OCI-M2 (cell line): ENCODE data around the gene AS3MT.
"Not testable (repeated sequence)": the region's sequence is repeated elsewhere in the genome, so short reads cannot be mapped to it uniquely, and the experiment has no call there.

Source experiments
- DNase-seq: peaks from one replicate; lab custom pipeline; 2025; ENCODE audit not compliant: unreplicated experiment; lab: John Stamatoyannopoulos, UW

Gene AS3MT, protein sequence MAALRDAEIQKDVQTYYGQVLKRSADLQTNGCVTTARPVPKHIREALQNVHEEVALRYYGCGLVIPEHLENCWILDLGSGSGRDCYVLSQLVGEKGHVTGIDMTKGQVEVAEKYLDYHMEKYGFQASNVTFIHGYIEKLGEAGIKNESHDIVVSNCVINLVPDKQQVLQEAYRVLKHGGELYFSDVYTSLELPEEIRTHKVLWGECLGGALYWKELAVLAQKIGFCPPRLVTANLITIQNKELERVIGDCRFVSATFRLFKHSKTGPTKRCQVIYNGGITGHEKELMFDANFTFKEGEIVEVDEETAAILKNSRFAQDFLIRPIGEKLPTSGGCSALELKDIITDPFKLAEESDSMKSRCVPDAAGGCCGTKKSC

DNA sequence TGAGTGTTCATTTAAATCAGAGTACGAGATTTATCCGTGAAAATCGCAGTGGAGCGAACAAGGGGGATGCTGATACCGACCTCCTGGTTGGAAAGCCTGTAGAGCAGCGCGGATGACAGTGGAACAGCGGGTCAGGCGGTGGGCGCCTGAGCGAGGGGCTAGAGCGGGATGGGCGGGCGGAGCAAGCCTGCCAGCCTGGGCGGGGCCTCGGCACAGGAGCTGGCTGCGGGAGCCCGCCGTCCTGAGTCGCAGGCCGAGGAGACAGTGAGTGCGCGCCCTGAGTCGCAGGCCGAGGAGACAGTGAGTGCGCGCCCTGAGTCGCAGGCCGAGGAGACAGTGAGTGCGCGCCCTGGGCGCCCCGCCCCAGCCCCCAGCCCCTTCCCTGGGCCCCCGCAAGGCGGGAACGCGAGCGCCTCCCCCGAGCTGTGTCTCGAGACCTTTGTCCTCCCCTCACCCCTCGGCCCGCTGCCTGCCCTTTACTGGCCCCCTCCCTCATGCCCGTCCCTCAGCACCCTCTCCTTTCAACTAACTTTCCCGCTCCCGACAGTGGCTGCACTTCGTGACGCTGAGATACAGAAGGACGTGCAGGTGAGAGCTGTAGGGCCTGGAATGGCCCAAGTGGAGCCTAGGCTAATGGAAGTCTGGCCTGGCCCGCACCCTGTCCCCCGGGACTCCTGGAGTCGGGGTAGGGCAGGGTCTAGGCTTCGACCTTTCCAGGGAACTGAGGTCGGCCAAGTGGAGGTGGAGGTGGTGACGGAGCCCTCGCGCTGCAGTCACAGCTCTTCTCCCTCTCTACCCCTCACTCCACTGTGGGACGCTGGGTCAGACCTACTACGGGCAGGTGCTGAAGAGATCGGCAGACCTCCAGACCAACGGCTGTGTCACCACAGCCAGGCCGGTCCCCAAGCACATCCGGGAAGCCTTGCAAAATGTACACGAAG, at the start of gene AS3MT:
TSS of gene AS3MT (plus strand) at position 213 of the 941 bp plus-strand sequence. CDS start at position 336, 123 bp downstream.
- DNase-seq, result no peak

DNA sequence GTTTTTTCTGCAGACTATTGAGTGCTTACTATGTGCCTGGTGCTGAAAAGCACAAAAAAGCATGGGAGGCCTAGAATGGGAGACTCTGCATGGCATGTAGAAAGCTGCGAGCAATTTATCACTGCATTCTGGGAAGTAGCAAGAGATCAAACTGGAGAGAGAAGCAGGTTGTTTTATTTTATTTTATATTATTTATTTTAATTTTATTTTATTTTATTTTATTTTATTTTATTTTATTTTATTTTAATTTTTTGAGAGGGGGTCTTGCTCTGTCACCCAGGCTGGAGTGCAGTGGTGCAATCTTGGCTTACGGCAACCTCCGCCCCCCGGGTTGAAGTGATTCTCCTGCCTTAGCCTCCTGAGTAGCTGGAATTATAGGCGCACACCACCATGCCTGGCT, 49.3 kb upstream of the AS3MT start:
- not testable (repeated sequence) for DNase-seq

DNA sequence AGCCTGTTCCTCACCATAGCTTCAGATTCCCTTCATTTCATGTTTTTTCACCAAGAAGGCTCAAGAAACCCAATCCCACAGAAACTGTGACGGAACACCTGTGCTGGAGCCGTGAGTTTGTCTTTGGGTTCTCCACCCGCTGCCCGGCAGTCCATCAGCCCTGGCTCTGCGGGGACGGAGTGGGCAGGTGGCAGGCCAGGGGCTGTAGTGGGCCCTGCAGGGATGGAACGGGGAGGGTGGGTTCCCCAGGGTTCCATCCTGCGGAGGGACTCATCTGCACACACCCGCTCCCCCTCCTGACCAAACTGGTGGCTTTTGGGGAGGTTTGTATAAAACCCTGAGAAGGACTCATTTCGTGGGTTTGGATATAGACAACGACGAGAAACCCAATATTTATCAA, 47.0 kb upstream of the AS3MT start:
- DNase-seq, result no peak

DNA sequence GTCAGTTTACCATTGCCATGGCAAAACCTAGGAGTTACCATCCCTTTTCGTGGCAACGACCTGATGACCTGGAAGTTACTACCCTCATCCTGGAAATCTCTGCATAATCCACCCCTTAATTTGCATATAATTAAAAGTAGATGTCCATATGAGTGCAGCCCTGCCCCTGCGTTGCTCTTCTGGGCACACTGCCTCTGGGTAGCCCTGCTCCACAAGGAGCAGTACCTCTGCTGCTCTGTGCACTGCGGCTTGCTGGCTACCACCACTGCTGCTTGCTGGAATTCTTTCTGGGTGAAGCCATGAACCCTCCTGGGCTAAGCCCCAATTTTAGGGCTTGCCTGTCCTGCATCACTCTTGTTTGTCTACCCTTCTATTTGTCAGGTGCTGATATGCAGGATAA, 44.6 kb upstream of the AS3MT start:
- no peak for DNase-seq

DNA sequence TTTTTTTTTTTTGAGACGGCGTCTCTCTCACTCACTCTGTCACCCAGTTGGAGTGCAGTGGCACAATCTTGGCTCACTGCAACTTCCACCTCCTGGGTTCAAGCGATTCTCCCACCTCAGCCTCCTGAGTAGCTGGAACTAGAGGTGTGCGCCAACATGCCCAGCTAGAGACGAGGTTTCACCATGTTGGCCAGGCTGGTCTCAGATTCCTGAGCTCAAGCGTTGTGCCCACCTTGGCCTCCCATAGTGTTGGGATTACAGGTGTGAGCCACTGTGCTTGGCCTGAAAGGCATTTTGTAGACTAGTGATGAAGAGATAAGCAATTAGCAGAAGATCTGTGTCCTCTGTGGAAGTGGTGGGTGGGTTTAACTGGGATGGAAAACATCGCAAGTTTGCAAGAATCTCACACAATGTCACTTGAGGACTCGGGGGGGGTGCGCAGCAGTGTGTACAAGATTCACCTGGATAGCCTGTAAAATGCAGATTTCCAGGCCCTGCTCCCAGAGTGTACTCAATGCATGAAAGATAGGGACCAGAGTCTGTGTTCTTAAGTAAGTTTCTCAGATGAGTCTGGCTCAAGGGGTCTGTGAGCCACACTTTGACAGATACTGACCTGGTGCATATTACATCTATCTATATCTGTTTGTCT, 43.0 kb upstream of the AS3MT start:
- DNase-seq, result no peak

DNA sequence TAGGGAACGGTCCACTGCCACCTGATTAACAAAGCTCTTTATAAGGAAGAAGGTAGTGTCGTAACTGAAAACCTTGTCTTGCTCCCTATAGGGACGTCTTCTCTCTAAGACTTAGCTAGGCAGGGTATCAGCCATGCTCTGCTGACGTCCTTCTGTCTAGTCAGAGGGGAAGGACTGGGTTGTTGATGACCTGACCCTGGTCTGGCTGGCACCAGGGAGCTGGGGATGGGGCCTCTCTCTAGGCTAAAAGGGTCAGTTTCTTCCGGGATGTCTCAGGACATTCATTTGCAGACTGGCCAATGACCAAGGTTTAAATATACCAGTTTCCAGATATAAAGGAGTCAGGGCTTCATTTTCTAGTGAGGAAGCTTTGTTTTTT, 41.7 kb upstream of the AS3MT start:
- DNase-seq, result no peak

DNA sequence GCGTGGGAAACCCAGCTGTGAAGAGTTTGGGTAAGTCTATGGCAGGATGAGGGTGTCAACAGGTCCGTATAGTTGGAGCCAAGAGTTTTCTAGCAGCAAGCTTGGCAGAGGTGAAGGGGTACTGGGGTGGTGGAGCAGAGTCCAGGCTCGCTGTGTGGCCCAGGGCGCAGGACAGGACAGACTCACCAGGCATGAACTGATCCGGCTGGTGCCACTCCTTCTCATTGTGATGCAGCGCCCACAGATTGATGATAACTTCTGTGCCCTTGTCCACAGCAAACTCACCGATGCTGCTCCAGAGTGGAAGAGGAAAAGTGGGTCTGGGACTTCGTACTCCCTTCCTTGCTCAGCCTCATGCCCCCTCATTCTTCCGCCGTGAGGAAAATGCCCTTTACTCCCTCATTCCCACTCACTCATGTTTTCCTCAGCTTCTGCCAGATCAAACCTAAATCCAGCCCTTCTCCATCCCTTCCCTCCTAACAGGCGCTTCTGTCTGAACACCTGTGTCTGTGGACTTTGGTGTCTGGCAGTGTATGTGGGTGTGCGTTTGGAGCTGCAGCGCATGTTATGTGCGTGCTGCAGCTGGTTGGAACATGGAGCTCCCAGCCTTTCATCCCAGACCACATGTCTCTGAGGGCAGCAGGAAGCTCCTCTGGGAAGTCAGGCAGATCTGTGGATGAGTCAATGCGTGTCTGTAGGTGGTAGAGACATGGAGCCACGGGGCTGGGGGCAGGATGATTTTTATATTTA, 37.8 kb upstream of the AS3MT start:
- no peak for DNase-seq

DNA sequence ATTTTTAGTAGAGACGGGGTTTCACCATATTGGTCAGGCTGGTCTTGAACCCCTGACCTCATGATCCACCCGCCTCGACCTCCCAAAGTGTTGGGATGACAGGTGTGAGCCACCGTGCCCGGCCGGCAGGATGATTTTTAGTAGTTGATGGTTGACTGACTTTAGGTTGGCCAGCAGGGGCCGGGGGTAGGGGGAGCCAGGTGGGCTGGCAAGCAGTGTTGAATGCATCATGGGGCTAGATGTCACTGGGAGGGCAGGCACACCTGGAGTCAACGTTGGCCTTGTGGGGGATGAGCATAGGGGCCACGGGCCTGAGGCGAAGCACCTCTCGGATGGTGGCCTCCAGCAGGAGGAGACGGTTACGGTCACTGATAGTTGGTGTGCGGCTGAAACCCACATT, 37.0 kb upstream of the AS3MT start:
- no peak for DNase-seq

DNA sequence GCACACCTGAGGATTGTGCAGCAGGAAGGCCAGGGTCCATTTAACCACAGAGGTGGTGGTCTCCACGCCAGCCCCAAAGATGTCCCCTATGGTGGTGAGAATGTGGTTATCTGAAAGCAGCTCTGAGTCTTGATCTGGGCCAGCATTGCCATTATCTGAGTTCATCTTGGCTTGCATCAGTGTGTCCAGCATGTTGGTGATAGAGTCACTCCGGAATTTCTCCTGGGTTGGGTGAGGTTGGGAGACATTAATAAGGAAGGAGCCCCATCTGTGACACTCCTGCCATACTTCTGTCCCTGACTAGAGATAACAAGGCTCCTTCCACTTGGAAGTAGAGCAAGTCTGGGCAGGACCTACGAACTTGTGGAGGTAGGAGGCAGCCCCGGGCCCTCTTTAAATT, 36.3 kb upstream of the AS3MT start:
- DNase-seq, result no peak

DNA sequence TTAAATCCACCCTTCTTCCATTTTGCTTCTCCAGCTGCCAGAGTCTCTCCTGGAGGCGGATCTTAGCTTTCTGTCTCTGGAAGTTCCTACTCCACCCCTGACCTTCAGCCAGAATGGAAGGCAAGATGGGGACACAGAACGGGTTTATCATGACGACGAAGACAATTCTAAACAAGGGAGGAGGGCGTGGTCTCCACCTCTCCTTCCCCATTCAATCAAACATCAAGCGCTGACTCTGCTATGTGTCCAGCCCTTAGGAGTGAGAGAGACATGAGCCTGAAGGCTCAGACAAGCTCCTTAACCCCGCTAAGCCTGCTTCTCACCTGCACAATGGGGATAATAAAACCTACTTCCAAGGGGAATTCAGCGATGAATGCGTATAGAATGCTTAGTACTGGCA, 35.1 kb upstream of the AS3MT start:
- DNase-seq, result no peak

DNA sequence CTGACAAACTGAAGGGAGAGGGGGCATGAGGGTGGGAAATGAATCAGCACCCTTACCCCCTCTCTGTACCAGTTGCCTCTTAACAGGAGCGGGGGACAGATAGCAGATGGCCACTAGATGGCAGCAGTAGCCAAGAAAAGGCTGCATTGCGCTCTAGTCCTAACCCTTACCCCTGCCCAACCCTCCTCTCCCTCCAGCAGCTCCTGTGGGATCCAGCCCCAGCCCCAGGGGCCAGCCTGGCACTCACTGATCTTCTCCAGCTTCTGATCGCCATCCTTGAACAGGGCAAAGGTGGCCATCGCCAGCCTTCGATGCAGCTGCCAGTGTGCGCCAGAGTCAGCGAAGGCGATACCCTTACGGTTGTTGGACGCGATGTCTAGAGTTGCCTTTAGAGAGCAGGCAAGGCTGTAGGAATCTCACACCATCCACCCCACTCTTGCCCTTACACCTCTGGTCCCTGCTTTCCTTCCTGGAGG, 34.2 kb upstream of the AS3MT start:
- peak; percentile 85 for DNase-seq

DNA sequence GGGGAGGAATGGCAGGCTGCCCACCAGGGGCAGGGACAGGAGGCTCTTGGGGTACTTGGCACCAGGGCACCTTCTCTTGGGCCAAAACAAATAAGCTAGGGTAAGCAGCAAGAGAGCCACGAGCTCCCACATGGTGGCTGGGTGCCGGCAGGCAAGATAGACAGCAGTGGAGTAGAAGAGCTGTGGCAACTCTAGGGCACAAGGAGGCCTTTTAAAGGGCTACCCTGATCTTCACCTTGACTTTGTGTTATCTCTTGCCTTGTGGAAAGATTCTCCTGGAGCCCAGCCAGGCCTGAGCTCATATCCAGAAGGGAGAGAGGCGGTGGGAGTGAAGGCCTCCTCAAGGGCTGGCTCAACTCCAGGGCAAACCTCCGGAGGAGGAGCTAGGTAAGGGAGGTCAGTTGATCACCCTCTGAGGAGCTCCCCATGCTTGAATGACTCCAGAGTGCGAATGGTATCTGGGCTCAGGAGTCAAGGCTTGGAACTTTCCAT, 32.0 kb upstream of the AS3MT start, which contains the start of gene CYP17A1:
TSS of gene CYP17A1 (minus strand) at position 184 of the 492 bp plus-strand sequence. CDS start at position 132, 52 bp downstream.
- no peak for DNase-seq

DNA sequence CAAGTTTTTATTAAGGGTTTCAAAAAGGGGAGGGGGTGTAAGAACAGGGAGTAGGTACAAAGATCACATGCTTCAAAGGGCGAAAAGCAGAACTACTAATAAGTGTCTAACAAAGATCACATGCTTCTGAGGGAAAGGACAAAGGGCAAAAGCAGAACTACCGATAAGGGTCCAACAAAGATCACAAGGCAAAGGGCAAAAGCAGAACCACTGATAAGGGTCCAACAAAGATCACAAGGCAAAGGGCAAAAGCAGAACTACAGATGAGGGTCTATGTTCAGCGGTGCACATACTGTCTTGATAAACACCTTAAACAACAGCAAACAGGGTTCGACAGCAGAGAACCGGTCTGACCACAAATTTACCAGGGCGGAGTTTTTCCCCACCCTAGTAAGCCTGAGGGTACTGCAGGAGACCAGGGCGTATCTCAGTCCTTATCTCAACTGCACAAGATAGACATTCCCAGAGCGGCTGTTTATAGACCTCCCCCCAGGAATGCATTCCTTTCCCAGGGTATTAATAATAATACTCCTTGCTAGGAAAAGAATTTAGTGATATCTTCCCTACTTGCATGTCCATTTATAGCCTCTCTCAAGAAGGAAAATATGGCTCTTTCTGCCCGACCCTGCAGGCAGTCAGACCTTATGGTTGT, 30.9 kb upstream of the AS3MT start:
- not testable (repeated sequence) for DNase-seq

DNA sequence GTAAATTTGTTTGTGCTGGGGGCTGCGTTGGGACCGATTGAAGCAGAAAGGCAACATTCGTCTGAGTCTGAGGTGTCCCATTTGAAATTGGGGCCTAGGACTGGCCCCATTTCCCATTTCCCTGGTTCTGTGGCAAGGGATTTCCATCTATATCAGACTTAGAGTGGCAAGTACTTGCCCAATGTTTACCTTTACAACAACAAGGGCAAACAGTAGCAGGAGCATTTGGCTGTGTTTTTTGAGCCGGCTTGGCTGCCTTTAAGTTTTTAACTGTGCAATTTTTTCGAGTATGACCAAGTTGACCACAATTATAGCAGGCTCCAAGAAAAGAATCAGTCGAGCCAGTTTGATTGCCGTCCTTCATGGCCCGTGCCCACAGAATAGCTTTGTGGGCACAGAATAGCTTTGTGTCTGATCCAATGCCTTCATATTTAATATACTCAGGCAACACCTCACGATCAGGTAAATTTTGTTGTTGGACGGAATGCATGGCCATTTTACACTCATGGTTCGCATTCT, 27.4 kb upstream of the AS3MT start:
- DNase-seq, result no peak

DNA sequence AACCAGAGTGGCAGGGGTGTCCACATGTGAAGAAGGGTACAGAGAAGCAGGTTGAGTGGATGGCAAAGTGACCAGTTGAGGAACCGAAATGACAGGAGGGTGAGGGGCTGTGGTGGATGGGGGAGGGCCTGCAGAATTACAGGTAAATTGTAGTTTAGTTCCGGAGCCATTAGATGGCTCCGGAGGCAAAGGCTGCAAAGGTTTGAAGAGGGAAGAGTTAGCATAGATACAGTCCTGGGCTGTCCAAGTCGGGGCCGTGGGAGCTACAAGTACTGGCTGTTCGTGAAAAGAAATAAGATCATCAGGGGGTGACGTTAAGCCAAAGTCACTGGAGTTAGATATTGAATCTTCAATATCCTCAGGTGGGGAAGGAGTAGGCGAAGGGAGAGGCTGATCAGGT, 26.1 kb upstream of the AS3MT start:
- not testable (repeated sequence) for DNase-seq

DNA sequence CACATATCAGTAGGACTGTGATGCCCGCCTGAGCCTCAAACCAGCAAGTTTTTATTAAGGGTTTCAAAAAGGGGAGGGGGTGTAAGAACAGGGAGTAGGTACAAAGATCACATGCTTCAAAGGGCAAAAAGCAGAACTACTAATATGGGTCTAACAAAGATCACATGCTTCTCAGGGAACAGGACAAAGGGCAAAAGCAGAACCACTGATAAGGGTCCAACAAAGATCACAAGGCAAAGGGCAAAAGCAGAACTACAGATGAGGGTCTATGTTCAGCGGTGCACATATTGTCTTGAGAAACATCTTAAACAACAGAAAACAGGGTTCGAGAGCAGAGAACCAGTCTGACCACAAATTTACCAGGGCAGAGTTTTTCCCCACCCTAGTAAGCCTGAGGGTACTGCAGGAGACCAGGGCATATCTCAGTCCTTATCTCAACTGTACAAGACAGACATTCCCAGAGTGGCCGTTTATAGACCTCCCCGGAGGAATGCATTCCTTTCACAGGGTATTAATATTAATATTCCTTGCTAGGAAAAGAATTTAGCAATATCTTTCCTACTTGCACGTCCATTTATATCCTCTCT, 25.0 kb upstream of the AS3MT start:
- not testable (repeated sequence) for DNase-seq

DNA sequence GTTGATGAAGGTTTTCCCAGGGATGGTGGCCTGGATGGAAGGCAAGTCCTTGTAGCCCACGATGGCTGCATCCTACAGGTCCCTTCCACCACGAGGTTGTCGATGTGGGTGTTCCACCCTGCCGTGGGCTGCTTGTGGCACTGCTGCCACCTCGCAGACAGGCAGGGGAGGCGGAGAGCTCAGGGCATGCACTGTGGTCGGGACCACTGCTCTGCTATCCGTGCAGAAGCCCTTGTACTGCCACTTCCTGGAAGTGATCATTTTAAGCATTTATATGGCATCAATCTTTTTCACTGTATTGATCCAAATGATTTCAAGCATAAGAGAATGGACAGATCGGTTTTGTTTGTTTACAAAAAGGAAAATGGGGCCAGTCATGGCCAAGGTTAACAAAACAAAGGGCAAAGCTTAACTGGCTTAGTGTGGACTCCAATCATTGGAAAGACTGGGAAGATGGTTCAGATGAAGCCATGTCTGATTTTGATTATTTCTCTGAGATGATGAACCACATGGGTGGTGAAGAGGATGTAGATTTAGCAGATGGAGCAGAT, 23.8 kb upstream of the AS3MT start:
- DNase-seq, result no peak

DNA sequence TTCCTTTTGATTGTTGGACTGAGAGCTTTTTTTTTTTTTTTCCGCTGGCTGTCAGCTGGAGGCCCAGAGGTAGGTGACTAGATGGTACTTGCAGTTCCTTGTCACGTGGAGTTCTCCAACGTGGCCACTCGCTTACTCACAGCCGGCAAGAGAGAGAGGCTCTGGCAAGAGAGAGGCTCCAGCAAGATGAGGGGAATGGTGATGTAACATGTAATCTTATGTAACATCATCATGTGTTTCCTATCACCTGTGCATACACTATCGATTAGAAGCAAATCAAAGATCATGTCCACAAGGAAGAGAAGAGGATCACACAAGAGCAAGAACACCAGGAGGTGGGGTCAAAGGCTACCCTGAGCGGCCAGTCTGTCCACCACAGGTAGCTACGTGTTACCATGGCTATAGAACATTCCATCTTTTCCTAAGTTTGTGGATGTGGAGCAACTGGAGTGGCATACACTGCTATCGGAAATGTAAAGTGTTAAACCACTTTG, 19.2 kb upstream of the AS3MT start:
- no peak for DNase-seq

DNA sequence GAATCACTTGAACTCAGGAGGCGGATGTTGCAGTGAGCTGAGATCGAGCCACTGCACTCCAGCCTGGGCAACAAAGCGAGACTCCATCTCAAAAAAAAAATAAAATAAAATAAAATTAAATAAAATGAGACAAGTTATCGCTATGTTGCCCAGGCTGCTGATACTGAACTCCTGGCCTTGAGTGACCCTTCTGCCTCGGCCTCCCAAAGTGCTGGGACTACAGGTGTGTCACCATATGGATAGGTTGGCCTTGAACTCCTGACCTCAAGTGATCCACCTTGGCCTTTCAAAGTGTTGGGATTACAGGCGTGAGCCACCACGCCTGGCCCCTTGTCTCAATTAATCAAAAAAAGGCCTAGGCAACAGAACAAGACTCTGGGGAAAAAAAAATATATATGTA, 16.0 kb upstream of the AS3MT start:
- DNase-seq, result not testable (repeated sequence)
